OCI-LY3 (cell line): ENCODE results near the gene MFN2.

Source experiments
- CTCF ChIP-seq: fragments of 200-600, 300-600 bp; sonication (generic); IDR thresholded peaks from 2 replicates; pipeline ENCODE4 v1.5.1; 2014; ENCODE audit warnings: antibody characterized with exemption, low read length, low read depth
- EZH2phosphoT487 ChIP-seq: fragments of 200-600 bp; shearing (Covaris generic); IDR thresholded peaks from 2 replicates; pipeline ENCODE4 v1.6.1; 2018; ENCODE audit warnings: antibody characterized with exemption, mixed run types, low read depth

GRCh38 chr1:12012560-12013316 is 32.5 kb downstream of the MFN2 start:
- TF ChIP-seq CTCF (no peak), EZH2phosphoT487 (no peak)
